ENCODE data around the gene CHST13. TPM values are rescaled to one million over a fixed set of nuclear protein-coding genes. Genes with fewer than 3 reads are reported as not detected.

Gene CHST13
- total RNA-seq, 1 experiment from 2014 or later, result 0.91 TPM

GRCh38 chr3:126573492-126574117, 49.6 kb downstream of the CHST13 start:
- ATAC-seq, result peak; percentile 22; the same call in 1 of the 2 replicates
- POLR2A ChIA-PET, result no interaction called here

DNA sequence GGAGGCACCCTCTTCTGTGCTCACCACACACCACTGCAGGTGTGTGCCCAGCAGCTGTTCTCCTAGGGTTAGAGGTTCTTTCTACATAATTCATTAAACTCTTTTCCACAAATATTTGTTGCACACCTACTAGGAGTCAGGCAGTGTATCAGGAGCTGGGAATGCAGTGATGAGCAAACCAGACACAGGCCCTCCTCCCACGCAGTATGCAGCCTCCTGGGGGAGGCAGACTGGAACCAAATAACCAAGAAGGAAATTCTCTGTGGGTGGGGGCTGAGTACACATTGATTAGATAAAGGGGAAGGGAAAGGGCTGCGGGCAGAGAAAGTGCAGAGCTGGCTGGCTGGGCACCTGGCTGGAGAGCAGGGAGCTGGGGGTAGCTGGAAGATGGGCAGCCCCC, 53.3 kb downstream of the CHST13 start:
- no peak for TF ChIP-seq ZNF274 (IDR thresholded peaks at IDR 0.05; ENCODE audit: low read depth, low read length)
- TF ChIP-seq FOSL1 (IDR thresholded peaks at IDR 0.05; ENCODE audit: low read depth), result no peak
- no peak for TF ChIP-seq ZBTB33 (IDR thresholded peaks at IDR 0.05; ENCODE audit: extremely low read depth, insufficient replicate concordance, low read length)
- no peak for TF ChIP-seq SRF (IDR thresholded peaks at IDR 0.05; ENCODE audit: low read depth)
- no peak for TF ChIP-seq SP1 (IDR thresholded peaks at IDR 0.05; ENCODE audit: low read depth)
- no peak for TF ChIP-seq CBX3 (IDR thresholded peaks at IDR 0.05; ENCODE audit: low read depth)
- H3K27ac ChIP-seq (ENCODE audit: low read depth, low read length), result no peak overlapping the region
- no peaks in the 10 kb centered on the region for H3K27me3 ChIP-seq (ENCODE audit: insufficient read depth, low read length)
- H3K4me2 ChIP-seq (ENCODE audit: low read length), result no peak overlapping the region
- no peaks in the 10 kb centered on the region for H3K9me3 ChIP-seq (ENCODE audit: control insufficient read depth in 1 of 2, insufficient read depth in 1 of 2, low read depth in 1 of 2, low read length in 2 of 2)
- intact Hi-C loops (cut with micrococcal nuclease), result no loop called here
- DNase-seq (ENCODE audit: low read depth, low spot score), result no peak
- no peaks in the 10 kb centered on the region for H3K9me2 ChIP-seq (ENCODE audit: insufficient read depth)
- no peak overlapping the region for H3K4me3 ChIP-seq (replicated peaks in 1 of 2; ENCODE audit: low read depth in 1 of 2, low read length in 2 of 2)
- no peak overlapping the region for H3K9ac ChIP-seq (ENCODE audit: low read length)
- no peaks in the 10 kb centered on the region for H3K36me3 ChIP-seq (ENCODE audit: control insufficient read depth in 1 of 2, insufficient read depth in 2 of 2, low read length in 2 of 2)
- BruUV-seq (replicated peaks), result no TSS peak
- no peaks in the 10 kb centered on the region for H3K4me1 ChIP-seq (ENCODE audit: control insufficient read depth in 1 of 2, insufficient read depth in 2 of 2, low read length in 2 of 2)
- no peak for ATAC-seq
- no peaks in the 10 kb centered on the region for H3K79me2 ChIP-seq (ENCODE audit: insufficient read depth, low read length)
- H2AFZ ChIP-seq (ENCODE audit: low read depth, low read length, poor library complexity, severe bottlenecking), result no peak overlapping the region
- POLR2A ChIA-PET, result no interaction called here
- H4K20me1 ChIP-seq (ENCODE audit: insufficient read depth), result no peaks in the 10 kb centered on the region
- RAD21 ChIA-PET (ENCODE audit: low non-redundant PET in 1 of 2, low total read pairs in 2 of 2, uncharacterized antibody in 2 of 2, unreplicated experiment in 2 of 2), result no interaction called here
- CTCF ChIA-PET, result no interaction called here

More at GRCh38 chr3:126573492-126574117, 49.6 kb downstream of the CHST13 start:
- intact Hi-C loops (cut with micrococcal nuclease), result no loop called here
- Histone ChIP-seq H3K27me3 (ENCODE audit: insufficient read depth, low read length) (no peaks in the 10 kb centered on the region), H3K36me3 (ENCODE audit: control insufficient read depth in 1 of 2, insufficient read depth in 2 of 2, low read length in 2 of 2) (no peaks in the 10 kb centered on the region), H2AFZ (ENCODE audit: low read depth, low read length, poor library complexity, severe bottlenecking) (no peak overlapping the region), H3K27ac (ENCODE audit: low read depth, low read length) (no peak overlapping the region), H3K4me2 (ENCODE audit: low read length) (no peak overlapping the region; the same call in 1 of the 2 replicates), H3K9me2 (ENCODE audit: insufficient read depth) (no peaks in the 10 kb centered on the region), H3K9me3 (ENCODE audit: control insufficient read depth in 1 of 2, insufficient read depth in 1 of 2, low read depth in 1 of 2, low read length in 2 of 2) (no peaks in the 10 kb centered on the region), H4K20me1 (ENCODE audit: insufficient read depth) (no peaks in the 10 kb centered on the region), H3K4me1 (ENCODE audit: control insufficient read depth in 1 of 2, insufficient read depth in 2 of 2, low read length in 2 of 2) (no peaks in the 10 kb centered on the region), H3K9ac (ENCODE audit: low read length) (no peak overlapping the region), H3K4me3 (replicated peaks in 1 of 2; ENCODE audit: low read depth in 1 of 2, low read length in 2 of 2) (no peak overlapping the region), H3K79me2 (ENCODE audit: insufficient read depth, low read length) (no peaks in the 10 kb centered on the region)
- no peak for DNase-seq (ENCODE audit: low read depth, low spot score)
- ChIA-PET RAD21 (ENCODE audit: low non-redundant PET in 1 of 2, low total read pairs in 2 of 2, uncharacterized antibody in 2 of 2, unreplicated experiment in 2 of 2) (no interaction called here), CTCF (no interaction called here)
- no TSS peak for BruUV-seq (replicated peaks)
- no peak for TF ChIP-seq SIN3A (IDR thresholded peaks at IDR 0.05; ENCODE audit: low read depth)

All from HCT116 (cell line).